NB4 (cell line): ENCODE results near the gene IL17RB.

Source experiments
- DNase-seq: peaks from one replicate; pipeline ENCODE4 v3.0.0; 2010; ENCODE audit warnings: low read depth
- H3K4me3 ChIP-seq: one replicate; pipeline ENCODE4 v1.5.1; 2011; ENCODE audit warnings: mild to moderate bottlenecking, low read depth, low read length, moderate library complexity
- MYC ChIP-seq: IDR thresholded peaks from 2 replicates; pipeline ENCODE4 v1.6.1; 2011; ENCODE audit warnings: low read depth, low read length
- POLR2A ChIP-seq: IDR thresholded peaks from 2 replicates; pipeline ENCODE4 v1.6.1; 2011; ENCODE audit warnings: mild to moderate bottlenecking; ENCODE audit not compliant: insufficient read length; ENCODE audit errors: extremely low read depth
- TF ChIP-seq, protein P1 (sequence below): IDR thresholded peaks from 2 replicates; pipeline ENCODE4 v1.6.1; 2011; ENCODE audit warnings: low read depth, low read length
- TF ChIP-seq, protein P2 (sequence below): IDR thresholded peaks from one replicate; pipeline ENCODE4 v1.5.1; 2012; ENCODE audit warnings: low read depth, low read length

The IL17RB gene

DNA sequence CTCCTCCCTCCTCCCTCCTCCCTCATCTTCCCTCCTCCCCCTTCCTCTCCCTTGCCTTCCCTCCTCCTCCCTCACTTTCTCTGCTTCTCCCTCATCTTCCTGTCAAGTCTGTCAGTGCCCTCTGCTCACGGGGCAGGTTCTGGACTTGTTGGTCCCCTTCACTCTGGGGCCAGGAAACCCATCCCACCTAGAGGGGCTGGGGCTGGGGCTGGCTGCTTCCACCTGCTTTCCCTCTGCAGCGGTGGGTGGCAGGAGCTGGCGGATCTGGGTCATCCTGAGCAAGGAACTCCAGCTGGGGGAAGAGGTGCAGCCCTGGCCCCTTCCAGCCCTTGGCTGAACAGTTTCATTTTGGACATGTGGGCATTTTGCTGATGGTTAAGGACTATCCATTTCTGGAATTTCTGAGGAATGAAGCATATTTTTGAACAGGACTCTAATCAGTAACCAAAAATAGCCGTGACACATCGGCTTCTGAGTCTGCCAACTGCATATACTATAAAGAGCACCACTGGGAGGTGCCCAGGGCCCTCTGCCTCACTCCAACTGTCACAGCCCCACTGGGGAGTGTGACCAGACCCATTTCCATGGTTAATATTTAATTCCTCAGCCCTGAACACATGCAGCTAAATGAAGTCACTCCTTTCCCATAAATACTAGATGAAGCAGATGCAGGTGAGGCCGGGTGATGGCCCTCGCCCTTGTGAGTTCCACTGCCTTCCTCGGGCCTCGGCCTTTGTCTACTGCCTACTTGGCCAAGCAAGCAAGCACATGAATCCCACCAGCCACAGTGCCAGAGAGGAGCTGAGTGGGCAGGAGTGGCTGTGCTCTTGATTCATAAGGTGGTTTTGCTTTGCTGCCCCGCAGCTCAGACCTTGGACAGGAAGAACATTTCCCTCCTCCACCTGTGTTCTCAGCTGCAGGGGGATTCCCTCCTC lies 39.9 kb upstream of the IL17RB start:
- DNase-seq: no peak
- TF ChIP-seq, protein P1, sequence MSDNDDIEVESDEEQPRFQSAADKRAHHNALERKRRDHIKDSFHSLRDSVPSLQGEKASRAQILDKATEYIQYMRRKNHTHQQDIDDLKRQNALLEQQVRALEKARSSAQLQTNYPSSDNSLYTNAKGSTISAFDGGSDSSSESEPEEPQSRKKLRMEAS: no peak
- TF ChIP-seq POLR2A (no peak), MYC (no peak)
- TF ChIP-seq, protein P2, sequence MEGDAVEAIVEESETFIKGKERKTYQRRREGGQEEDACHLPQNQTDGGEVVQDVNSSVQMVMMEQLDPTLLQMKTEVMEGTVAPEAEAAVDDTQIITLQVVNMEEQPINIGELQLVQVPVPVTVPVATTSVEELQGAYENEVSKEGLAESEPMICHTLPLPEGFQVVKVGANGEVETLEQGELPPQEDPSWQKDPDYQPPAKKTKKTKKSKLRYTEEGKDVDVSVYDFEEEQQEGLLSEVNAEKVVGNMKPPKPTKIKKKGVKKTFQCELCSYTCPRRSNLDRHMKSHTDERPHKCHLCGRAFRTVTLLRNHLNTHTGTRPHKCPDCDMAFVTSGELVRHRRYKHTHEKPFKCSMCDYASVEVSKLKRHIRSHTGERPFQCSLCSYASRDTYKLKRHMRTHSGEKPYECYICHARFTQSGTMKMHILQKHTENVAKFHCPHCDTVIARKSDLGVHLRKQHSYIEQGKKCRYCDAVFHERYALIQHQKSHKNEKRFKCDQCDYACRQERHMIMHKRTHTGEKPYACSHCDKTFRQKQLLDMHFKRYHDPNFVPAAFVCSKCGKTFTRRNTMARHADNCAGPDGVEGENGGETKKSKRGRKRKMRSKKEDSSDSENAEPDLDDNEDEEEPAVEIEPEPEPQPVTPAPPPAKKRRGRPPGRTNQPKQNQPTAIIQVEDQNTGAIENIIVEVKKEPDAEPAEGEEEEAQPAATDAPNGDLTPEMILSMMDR: no peak
- no peak overlapping the region for H3K4me3 ChIP-seq

DNA sequence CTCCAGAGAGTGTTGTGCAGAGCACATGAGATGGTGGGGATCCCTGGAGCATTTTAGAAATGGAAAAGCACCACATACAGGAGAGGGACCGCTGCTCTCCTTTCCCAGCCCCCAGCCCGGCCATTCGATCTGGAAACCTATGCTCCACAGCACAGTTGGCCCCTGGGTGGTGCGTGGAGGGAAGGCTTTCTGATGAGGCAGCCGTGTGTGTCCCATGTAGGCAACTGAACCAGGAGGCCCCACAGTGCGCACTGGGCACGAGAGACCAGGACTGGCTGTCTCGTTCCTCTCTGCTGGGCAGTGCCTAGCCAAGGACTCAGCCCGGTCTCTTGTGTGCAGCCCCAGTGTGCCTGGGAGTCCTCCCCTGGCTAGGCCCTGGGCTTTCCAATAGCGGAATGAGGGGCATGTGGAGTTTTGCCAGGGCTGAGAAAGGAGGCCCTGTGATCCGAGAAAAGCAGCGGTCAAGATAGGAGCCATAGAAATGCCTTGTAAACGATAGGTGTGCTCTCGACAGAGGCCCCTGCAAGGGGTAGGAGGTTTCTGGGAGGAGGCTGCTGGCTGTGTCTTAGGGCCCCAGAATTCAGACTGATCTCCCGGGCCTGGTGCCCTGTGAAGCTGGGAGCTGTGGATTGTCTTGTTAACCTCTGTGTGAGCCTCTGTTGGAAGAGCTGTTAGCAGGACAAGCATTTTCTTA lies 39.1 kb upstream of the IL17RB start:
- TF ChIP-seq POLR2A: no peak
- TF ChIP-seq MYC: no peak
- TF ChIP-seq, protein P2: no peak
- TF ChIP-seq, protein P1: no peak
- no peak for DNase-seq
- H3K4me3 ChIP-seq: no peak overlapping the region

DNA sequence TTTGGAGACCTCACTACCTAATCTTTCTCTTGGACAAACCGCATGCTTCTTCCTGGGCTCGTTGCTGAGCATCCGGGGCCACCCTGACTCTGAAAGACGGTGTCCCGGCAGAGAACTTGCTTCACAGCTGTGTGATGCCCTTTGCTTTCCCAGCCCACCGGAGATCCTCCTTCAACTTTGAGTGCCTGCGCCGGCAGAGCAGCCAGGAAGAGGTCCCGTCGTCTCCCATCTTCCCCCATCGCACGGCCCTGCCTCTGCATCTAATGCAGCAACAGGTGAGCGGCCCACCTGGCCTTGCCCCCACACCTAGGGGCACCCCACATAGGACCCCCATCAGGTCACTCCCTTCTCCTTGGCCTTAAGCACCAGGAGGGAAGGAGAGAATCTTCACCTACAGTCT lies 37.9 kb upstream of the IL17RB start:
- no peak overlapping the region for H3K4me3 ChIP-seq
- TF ChIP-seq MYC (no peak), POLR2A (no peak)
- TF ChIP-seq, protein P1: no peak
- TF ChIP-seq, protein P2: no peak
- no peak for DNase-seq

DNA sequence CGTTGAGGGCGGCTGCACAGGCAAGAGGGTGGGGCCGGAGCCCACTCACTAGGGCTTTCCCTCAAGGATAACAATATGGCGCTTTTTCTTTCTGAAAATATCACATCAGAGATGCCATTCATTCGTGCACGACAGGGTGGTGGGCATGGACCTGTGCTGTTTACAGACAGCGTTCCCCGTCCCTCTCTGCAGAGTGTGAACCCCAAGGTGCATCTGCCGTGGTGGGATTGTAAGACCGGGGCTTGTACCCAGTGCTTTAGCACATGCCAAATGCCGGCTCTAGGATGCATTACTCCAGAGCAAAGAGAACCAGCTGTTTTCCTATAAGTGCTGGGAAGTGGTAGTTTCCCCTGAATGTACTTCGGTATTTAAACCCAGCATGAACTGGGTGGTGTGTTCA lies 37.1 kb upstream of the IL17RB start:
- TF ChIP-seq, protein P1: no peak
- DNase-seq: no peak
- H3K4me3 ChIP-seq: no peak overlapping the region

DNA sequence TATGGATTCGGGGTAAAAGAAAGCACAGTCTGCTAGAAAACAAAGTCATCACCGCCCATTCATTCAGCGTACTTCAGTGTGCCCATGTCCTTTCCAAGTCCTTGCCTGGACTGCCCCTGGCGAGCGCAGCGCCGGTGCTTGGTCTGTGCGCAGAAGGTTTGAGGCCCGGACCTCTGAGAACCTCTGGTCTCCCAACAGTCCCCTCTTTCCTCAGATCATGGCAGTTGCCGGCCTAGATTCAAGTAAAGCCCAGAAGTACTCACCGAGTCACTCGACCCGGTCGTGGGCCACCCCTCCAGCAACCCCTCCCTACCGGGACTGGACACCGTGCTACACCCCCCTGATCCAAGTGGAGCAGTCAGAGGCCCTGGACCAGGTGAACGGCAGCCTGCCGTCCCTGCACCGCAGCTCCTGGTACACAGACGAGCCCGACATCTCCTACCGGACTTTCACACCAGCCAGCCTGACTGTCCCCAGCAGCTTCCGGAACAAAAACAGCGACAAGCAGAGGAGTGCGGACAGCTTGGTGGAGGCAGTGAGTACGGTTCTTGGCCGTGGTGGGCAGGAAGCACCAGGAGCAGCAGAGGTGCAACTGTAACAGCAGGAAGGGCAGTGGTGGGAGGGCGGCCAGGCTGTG lies 36.5 kb upstream of the IL17RB start:
- no peak overlapping the region for H3K4me3 ChIP-seq
- DNase-seq: no peak
- TF ChIP-seq, protein P2: no peak
- no peak for TF ChIP-seq MYC
- no peak for TF ChIP-seq POLR2A
- TF ChIP-seq, protein P1: no peak
